ENCODE data around the gene RHEX.

RHEX gene

GRCh38 chr1:206011057-206011456 is 41.9 kb upstream of the RHEX start:
- no peak for DNase-seq (ENCODE audit: low read depth)
- TF ChIP-seq CTCF (conservative IDR thresholded peaks at IDR 0.05; ENCODE audit: control insufficient read depth, insufficient read depth, low read depth, low read length), result no peak
- H3K4me3 ChIP-seq (ENCODE audit: control insufficient read depth, low read depth, low read length), result no peak overlapping the region

GRCh38 chr1:206012086-206012859 is 40.7 kb upstream of the RHEX start:
- H3K4me3 ChIP-seq (ENCODE audit: control insufficient read depth, low read depth, low read length), result no peak overlapping the region
- no peak for TF ChIP-seq CTCF (conservative IDR thresholded peaks at IDR 0.05; ENCODE audit: control insufficient read depth, insufficient read depth, low read depth, low read length)
- no peak for DNase-seq (ENCODE audit: low read depth)

- no peak for TF ChIP-seq CTCF (conservative IDR thresholded peaks at IDR 0.05; ENCODE audit: control insufficient read depth, insufficient read depth, low read depth, low read length)
- H3K4me3 ChIP-seq (ENCODE audit: control insufficient read depth, low read depth, low read length), result no peak overlapping the region
- DNase-seq (ENCODE audit: low read depth), result no peak
Observed at GRCh38 chr1:206013026-206013795, 39.8 kb upstream of the RHEX start.

GRCh38 chr1:206014601-206015000 is 38.4 kb upstream of the RHEX start:
- H3K4me3 ChIP-seq (ENCODE audit: control insufficient read depth, low read depth, low read length), result no peak overlapping the region
- no peak for TF ChIP-seq CTCF (conservative IDR thresholded peaks at IDR 0.05; ENCODE audit: control insufficient read depth, insufficient read depth, low read depth, low read length)
- DNase-seq (ENCODE audit: low read depth), result no peak

GRCh38 chr1:206015071-206015470 is 37.9 kb upstream of the RHEX start:
- no peak for DNase-seq (ENCODE audit: low read depth)
- H3K4me3 ChIP-seq (ENCODE audit: control insufficient read depth, low read depth, low read length), result no peak overlapping the region
- no peak for TF ChIP-seq CTCF (conservative IDR thresholded peaks at IDR 0.05; ENCODE audit: control insufficient read depth, insufficient read depth, low read depth, low read length)

GRCh38 chr1:206020393-206021007 is 32.5 kb upstream of the RHEX start:
- no peak for TF ChIP-seq CTCF (conservative IDR thresholded peaks at IDR 0.05; ENCODE audit: control insufficient read depth, insufficient read depth, low read depth, low read length)
- DNase-seq (ENCODE audit: low read depth), result no peak
- no peak overlapping the region for H3K4me3 ChIP-seq (ENCODE audit: control insufficient read depth, low read depth, low read length)

Data from fibroblast of mammary gland (primary cell).